Measurements from ENCODE around the gene ZNF76. TPM values are rescaled to one million over a fixed set of nuclear protein-coding genes. Genes with fewer than 3 reads are reported as not detected.

ZNF76 gene
- total and polyA plus RNA-seq, 2 of the 13 experiments (the other 11 are each of a cell fraction or from before 2014, with no cell fraction given), result 13.2 to 26.4 TPM

DNA sequence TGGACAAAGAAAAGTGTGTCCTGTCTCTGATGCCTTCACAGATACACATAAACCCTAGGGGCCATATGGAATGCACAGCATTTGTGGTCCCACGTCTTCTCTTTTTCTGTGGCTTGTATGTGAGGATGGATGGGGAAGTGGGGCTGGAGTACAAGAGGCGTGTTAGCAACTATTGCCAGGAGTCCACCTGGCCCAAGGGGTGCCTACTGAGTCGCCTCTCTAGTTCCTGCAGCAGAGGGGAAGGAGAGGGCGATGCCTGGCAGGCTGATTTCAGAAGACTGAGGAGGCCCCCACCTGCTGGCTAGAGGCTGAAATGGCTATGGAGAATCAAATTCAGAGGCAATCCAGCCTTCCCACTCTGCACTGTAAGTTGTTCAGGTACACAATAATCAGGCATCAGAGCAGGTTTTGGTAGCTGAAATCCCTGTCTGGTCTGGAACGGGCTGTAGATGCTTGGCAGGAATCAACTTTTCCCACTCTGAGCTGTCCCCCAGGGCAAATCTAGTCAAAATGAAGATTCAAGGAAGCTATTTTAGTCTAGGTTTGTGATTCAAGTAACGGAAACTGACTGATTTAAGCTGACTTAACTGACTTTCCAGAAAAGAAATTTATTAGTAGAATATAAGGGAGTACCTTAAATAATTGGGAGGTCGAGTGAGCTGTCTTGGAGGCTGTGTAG lies 68.0 kb downstream of the ZNF76 start (continued):
- TF ChIP-seq MEIS2 (CRISPR knock-in tag; IDR thresholded peaks at IDR 0.05), result peak; percentile 42; the same call in 1 of the 2 replicates
- TF ChIP-seq ZNF670 (CRISPR knock-in tag; IDR thresholded peaks at IDR 0.05; ENCODE audit: borderline replicate concordance), result no peak
- TF ChIP-seq, protein P1, sequence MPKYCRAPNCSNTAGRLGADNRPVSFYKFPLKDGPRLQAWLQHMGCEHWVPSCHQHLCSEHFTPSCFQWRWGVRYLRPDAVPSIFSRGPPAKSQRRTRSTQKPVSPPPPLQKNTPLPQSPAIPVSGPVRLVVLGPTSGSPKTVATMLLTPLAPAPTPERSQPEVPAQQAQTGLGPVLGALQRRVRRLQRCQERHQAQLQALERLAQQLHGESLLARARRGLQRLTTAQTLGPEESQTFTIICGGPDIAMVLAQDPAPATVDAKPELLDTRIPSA (CRISPR knock-in tag; IDR thresholded peaks at IDR 0.05; ENCODE audit: borderline replicate concordance), result no peak
- no peak for TF ChIP-seq MXI1 (IDR thresholded peaks at IDR 0.05; ENCODE audit: borderline replicate concordance, low read depth, low read length)
- TF ChIP-seq ZNF546 (CRISPR knock-in tag; conservative IDR thresholded peaks at IDR 0.05), result no peak
- TF ChIP-seq, protein P2, sequence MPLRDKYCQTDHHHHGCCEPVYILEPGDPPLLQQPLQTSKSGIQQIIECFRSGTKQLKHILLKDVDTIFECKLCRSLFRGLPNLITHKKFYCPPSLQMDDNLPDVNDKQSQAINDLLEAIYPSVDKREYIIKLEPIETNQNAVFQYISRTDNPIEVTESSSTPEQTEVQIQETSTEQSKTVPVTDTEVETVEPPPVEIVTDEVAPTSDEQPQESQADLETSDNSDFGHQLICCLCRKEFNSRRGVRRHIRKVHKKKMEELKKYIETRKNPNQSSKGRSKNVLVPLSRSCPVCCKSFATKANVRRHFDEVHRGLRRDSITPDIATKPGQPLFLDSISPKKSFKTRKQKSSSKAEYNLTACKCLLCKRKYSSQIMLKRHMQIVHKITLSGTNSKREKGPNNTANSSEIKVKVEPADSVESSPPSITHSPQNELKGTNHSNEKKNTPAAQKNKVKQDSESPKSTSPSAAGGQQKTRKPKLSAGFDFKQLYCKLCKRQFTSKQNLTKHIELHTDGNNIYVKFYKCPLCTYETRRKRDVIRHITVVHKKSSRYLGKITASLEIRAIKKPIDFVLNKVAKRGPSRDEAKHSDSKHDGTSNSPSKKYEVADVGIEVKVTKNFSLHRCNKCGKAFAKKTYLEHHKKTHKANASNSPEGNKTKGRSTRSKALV (CRISPR knock-in tag; IDR thresholded peaks at IDR 0.05), result 0 out of 2 replicates have a peak, but pooled peaks have one; percentile 41
- TF ChIP-seq, protein P3, sequence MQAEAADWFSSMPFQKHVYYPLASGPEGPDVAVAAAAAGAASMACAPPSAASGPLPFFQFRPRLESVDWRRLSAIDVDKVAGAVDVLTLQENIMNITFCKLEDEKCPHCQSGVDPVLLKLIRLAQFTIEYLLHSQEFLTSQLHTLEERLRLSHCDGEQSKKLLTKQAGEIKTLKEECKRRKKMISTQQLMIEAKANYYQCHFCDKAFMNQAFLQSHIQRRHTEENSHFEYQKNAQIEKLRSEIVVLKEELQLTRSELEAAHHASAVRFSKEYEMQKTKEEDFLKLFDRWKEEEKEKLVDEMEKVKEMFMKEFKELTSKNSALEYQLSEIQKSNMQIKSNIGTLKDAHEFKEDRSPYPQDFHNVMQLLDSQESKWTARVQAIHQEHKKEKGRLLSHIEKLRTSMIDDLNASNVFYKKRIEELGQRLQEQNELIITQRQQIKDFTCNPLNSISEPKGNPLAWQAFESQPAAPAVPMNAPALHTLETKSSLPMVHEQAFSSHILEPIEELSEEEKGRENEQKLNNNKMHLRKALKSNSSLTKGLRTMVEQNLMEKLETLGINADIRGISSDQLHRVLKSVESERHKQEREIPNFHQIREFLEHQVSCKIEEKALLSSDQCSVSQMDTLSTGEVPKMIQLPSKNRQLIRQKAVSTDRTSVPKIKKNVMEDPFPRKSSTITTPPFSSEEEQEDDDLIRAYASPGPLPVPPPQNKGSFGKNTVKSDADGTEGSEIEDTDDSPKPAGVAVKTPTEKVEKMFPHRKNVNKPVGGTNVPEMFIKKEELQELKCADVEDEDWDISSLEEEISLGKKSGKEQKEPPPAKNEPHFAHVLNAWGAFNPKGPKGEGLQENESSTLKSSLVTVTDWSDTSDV (CRISPR knock-in tag; IDR thresholded peaks at IDR 0.05), result no peak
- no peak for TF ChIP-seq ZNF552 (CRISPR knock-in tag; IDR thresholded peaks at IDR 0.05; ENCODE audit: borderline replicate concordance)
- peak; percentile 56 for TF ChIP-seq IRF2 (CRISPR knock-in tag; IDR thresholded peaks at IDR 0.05)
- no peak for TF ChIP-seq YEATS4 (CRISPR knock-in tag; IDR thresholded peaks at IDR 0.05; ENCODE audit: borderline replicate concordance)
- no peak for TF ChIP-seq SALL2 (CRISPR knock-in tag; IDR thresholded peaks at IDR 0.05)
- no peak for TF ChIP-seq ZSCAN21 (CRISPR knock-in tag; IDR thresholded peaks at IDR 0.05; ENCODE audit: borderline replicate concordance)
- TF ChIP-seq, protein P4, sequence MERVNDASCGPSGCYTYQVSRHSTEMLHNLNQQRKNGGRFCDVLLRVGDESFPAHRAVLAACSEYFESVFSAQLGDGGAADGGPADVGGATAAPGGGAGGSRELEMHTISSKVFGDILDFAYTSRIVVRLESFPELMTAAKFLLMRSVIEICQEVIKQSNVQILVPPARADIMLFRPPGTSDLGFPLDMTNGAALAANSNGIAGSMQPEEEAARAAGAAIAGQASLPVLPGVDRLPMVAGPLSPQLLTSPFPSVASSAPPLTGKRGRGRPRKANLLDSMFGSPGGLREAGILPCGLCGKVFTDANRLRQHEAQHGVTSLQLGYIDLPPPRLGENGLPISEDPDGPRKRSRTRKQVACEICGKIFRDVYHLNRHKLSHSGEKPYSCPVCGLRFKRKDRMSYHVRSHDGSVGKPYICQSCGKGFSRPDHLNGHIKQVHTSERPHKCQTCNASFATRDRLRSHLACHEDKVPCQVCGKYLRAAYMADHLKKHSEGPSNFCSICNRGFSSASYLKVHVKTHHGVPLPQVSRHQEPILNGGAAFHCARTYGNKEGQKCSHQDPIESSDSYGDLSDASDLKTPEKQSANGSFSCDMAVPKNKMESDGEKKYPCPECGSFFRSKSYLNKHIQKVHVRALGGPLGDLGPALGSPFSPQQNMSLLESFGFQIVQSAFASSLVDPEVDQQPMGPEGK (CRISPR knock-in tag; IDR thresholded peaks at IDR 0.05), result no peak
- no peak for TF ChIP-seq ZNF275 (CRISPR knock-in tag; IDR thresholded peaks at IDR 0.05; ENCODE audit: borderline replicate concordance)
- TF ChIP-seq ERF (CRISPR knock-in tag; IDR thresholded peaks at IDR 0.05), result no peak
- no peak for TF ChIP-seq ZNF841 (CRISPR knock-in tag; IDR thresholded peaks at IDR 0.05; ENCODE audit: borderline replicate concordance)
- TF ChIP-seq ZNF367 (CRISPR knock-in tag; IDR thresholded peaks at IDR 0.05; ENCODE audit: borderline replicate concordance), result no peak
- TF ChIP-seq, protein P5, sequence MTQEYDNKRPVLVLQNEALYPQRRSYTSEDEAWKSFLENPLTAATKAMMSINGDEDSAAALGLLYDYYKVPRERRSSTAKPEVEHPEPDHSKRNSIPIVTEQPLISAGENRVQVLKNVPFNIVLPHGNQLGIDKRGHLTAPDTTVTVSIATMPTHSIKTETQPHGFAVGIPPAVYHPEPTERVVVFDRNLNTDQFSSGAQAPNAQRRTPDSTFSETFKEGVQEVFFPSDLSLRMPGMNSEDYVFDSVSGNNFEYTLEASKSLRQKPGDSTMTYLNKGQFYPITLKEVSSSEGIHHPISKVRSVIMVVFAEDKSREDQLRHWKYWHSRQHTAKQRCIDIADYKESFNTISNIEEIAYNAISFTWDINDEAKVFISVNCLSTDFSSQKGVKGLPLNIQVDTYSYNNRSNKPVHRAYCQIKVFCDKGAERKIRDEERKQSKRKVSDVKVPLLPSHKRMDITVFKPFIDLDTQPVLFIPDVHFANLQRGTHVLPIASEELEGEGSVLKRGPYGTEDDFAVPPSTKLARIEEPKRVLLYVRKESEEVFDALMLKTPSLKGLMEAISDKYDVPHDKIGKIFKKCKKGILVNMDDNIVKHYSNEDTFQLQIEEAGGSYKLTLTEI (CRISPR knock-in tag; conservative IDR thresholded peaks at IDR 0.05), result no peak
- no peak for TF ChIP-seq RELA (CRISPR knock-in tag; IDR thresholded peaks at IDR 0.05)
